ENCODE results near the gene TOX3.

Gene TOX3

DNA sequence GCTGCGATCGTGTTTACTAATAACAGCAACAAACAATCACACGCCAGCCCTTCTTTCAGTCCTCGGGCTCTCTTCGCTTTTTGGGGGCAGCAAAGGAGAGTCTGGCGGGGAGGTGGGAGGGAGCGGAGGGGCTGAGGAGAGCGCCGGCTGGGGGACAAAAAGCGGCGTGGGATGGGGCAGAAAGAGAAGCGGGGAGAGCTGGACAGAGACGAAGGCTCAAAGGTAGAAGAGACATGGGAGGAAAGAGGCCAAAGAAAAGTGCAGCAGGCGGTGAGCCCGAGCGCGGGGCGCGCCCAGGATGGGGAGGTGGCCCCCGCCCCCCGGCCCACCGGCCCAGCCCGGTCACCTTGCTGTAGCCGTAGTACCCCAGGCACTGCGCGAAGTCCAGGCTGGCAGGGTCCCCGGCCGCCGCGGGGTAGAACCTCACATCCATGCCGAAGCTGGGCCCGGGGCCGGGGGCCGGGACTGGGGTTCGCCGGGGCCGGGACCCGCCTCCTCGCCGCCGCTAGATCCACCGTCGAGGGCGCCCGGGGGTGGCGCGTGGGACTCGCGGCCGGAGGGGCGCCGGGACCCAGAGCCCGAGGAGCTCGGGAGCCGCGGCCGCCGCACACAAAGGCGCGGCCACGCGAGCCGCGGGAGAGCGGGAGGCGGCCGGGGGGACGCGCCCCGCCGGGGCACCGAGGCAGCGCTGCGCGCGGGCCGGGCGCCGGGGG is 496 bp downstream of the TOX3 start:
- H2BK15ac ChIP-seq (replicated peaks; ENCODE audit: low read depth) = peak overlapping the region; percentile 14
- H3K4me1 ChIP-seq (ENCODE audit: control insufficient read depth, low read depth, low read length) = peaks cover 2% of the 10 kb centered on the region
- peaks cover 5% of the 10 kb centered on the region for H3K27me3 ChIP-seq (ENCODE audit: insufficient read depth, low read length, poor library complexity)
- H2AK5ac ChIP-seq (ENCODE audit: low read length) = no peak overlapping the region
- no peak overlapping the region for H2BK5ac ChIP-seq (ENCODE audit: low read length)
- H3K27ac ChIP-seq (ENCODE audit: low read depth, low read length) = no peak overlapping the region
- H3K4me2 ChIP-seq (ENCODE audit: low read length) = peak overlapping the region; percentile 32
- H3K23ac ChIP-seq (ENCODE audit: low read length) = no peak overlapping the region
- H2BK120ac ChIP-seq (ENCODE audit: low read depth, low read length) = no peak overlapping the region
- peak overlapping the region; percentile 77 for H3K56ac ChIP-seq (ENCODE audit: low read length)
- H3K18ac ChIP-seq (ENCODE audit: low read length) = peak overlapping the region; percentile 51
- H4K8ac ChIP-seq (ENCODE audit: low read depth, low read length) = peak overlapping the region; percentile 89
- H4K5ac ChIP-seq (ENCODE audit: low read length) = no peak overlapping the region
- peak; percentile 68 for DNase-seq
- no peaks in the 10 kb centered on the region for H3K79me1 ChIP-seq (ENCODE audit: low read length)
- no CpG with 5 or more reads among the region's 79 CpGs for WGBS (ENCODE audit: extremely low coverage, insufficient coverage, low lambda C conversion rate)
- no peaks in the 10 kb centered on the region for H3K79me2 ChIP-seq (ENCODE audit: control insufficient read depth, insufficient read depth, low read length)
- peak overlapping the region; percentile 18 for H3K4ac ChIP-seq (ENCODE audit: low read depth, low read length)
- no peaks in the 10 kb centered on the region for H3K36me3 ChIP-seq (ENCODE audit: control insufficient read depth, insufficient read depth, low read length)
- peak overlapping the region; percentile 42 for H3K9ac ChIP-seq (ENCODE audit: low read length)
- peak overlapping the region; percentile 53 for H3K4me3 ChIP-seq (ENCODE audit: low read length)

DNA sequence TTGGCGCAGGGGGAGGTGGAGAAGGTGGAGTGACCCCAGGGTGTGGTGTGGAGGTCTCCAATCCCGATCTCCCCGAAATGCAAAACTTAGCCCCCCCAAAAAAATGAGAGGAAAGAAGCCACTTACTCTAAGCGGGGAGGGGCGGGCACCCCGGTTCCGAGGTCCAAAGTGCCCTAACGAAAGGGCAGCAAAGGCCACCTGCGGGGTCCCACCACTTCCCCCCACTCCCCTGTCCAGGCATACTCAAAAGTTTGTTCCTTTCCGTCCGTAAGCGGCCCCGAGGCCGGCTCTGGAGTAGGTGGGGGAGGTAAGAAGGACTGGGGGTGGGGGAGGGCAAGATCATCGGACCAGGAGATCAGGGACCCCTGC is 1.1 kb downstream of the TOX3 start:
- no peaks in the 10 kb centered on the region for H3K79me2 ChIP-seq (ENCODE audit: control insufficient read depth, insufficient read depth, low read length)
- no peak overlapping the region for H4K5ac ChIP-seq (ENCODE audit: low read length)
- peak overlapping the region; percentile 77 for H3K56ac ChIP-seq (ENCODE audit: low read length)
- peaks cover 2% of the 10 kb centered on the region for H3K4me1 ChIP-seq (ENCODE audit: control insufficient read depth, low read depth, low read length)
- H2AK5ac ChIP-seq (ENCODE audit: low read length) = no peak overlapping the region
- peak overlapping the region; percentile 32 for H3K4me2 ChIP-seq (ENCODE audit: low read length)
- no peaks in the 10 kb centered on the region for H3K79me1 ChIP-seq (ENCODE audit: low read length)
- no peak overlapping the region for H2BK120ac ChIP-seq (ENCODE audit: low read depth, low read length)
- no peak overlapping the region for H3K23ac ChIP-seq (ENCODE audit: low read length)
- H2BK5ac ChIP-seq (ENCODE audit: low read length) = no peak overlapping the region
- H3K36me3 ChIP-seq (ENCODE audit: control insufficient read depth, insufficient read depth, low read length) = no peaks in the 10 kb centered on the region
- H3K27ac ChIP-seq (ENCODE audit: low read depth, low read length) = no peak overlapping the region
- H4K8ac ChIP-seq (ENCODE audit: low read depth, low read length) = no peak overlapping the region
- peaks cover 5% of the 10 kb centered on the region for H3K27me3 ChIP-seq (ENCODE audit: insufficient read depth, low read length, poor library complexity)
- H3K4me3 ChIP-seq (ENCODE audit: low read length) = peak overlapping the region; percentile 53
- peak overlapping the region; percentile 43 for H3K18ac ChIP-seq (ENCODE audit: low read length)
- DNase-seq = no peak
- peak overlapping the region; percentile 42 for H3K9ac ChIP-seq (ENCODE audit: low read length)
- no peak overlapping the region for H3K4ac ChIP-seq (ENCODE audit: low read depth, low read length)
- H2BK15ac ChIP-seq (replicated peaks; ENCODE audit: low read depth) = no peak overlapping the region
- no CpG with 5 or more reads among the region's 15 CpGs for WGBS (ENCODE audit: extremely low coverage, insufficient coverage, low lambda C conversion rate)

- Histone ChIP-seq H3K36me3 (ENCODE audit: control insufficient read depth, insufficient read depth, low read length) (no peaks in the 10 kb centered on the region), H3K4ac (ENCODE audit: low read depth, low read length) (no peak overlapping the region), H3K9ac (ENCODE audit: low read length) (peak overlapping the region; percentile 42), H4K8ac (ENCODE audit: low read depth, low read length) (no peak overlapping the region), H2BK15ac (replicated peaks; ENCODE audit: low read depth) (no peak overlapping the region), H3K23ac (ENCODE audit: low read length) (no peak overlapping the region), H4K5ac (ENCODE audit: low read length) (no peak overlapping the region), H3K4me3 (ENCODE audit: low read length) (peak overlapping the region; percentile 53), H2BK120ac (ENCODE audit: low read depth, low read length) (no peak overlapping the region), H3K4me1 (ENCODE audit: control insufficient read depth, low read depth, low read length) (peaks cover 2% of the 10 kb centered on the region), H3K79me2 (ENCODE audit: control insufficient read depth, insufficient read depth, low read length) (no peaks in the 10 kb centered on the region), H2AK5ac (ENCODE audit: low read length) (no peak overlapping the region), H3K27me3 (ENCODE audit: insufficient read depth, low read length, poor library complexity) (peaks cover 5% of the 10 kb centered on the region), H3K56ac (ENCODE audit: low read length) (peak overlapping the region; percentile 26), H2BK5ac (ENCODE audit: low read length) (no peak overlapping the region), H3K4me2 (ENCODE audit: low read length) (peak overlapping the region; percentile 32), H3K18ac (ENCODE audit: low read length) (no peak overlapping the region), H3K79me1 (ENCODE audit: low read length) (no peaks in the 10 kb centered on the region), H3K27ac (ENCODE audit: low read depth, low read length) (no peak overlapping the region)
- WGBS (ENCODE audit: extremely low coverage, insufficient coverage, low lambda C conversion rate) = no CpG with 5 or more reads among the region's 36 CpGs
- DNase-seq = peak; percentile 67
Observed at GRCh38 chr16:52545222-52545897, 1.6 kb downstream of the TOX3 start.

- Histone ChIP-seq H2BK120ac (ENCODE audit: low read depth, low read length) (no peak overlapping the region), H3K23ac (ENCODE audit: low read length) (no peak overlapping the region), H2AK5ac (ENCODE audit: low read length) (no peak overlapping the region), H2BK5ac (ENCODE audit: low read length) (no peak overlapping the region), H4K8ac (ENCODE audit: low read depth, low read length) (no peak overlapping the region), H3K4ac (ENCODE audit: low read depth, low read length) (no peak overlapping the region), H3K4me1 (ENCODE audit: control insufficient read depth, low read depth, low read length) (peaks cover 2% of the 10 kb centered on the region), H3K18ac (ENCODE audit: low read length) (no peak overlapping the region), H3K4me3 (ENCODE audit: low read length) (no peak overlapping the region), H3K27me3 (ENCODE audit: insufficient read depth, low read length, poor library complexity) (peaks cover 5% of the 10 kb centered on the region), H3K56ac (ENCODE audit: low read length) (no peak overlapping the region), H4K5ac (ENCODE audit: low read length) (no peak overlapping the region), H3K36me3 (ENCODE audit: control insufficient read depth, insufficient read depth, low read length) (no peaks in the 10 kb centered on the region), H3K79me1 (ENCODE audit: low read length) (no peaks in the 10 kb centered on the region), H3K9ac (ENCODE audit: low read length) (no peak overlapping the region), H3K27ac (ENCODE audit: low read depth, low read length) (no peak overlapping the region), H2BK15ac (replicated peaks; ENCODE audit: low read depth) (no peak overlapping the region), H3K4me2 (ENCODE audit: low read length) (no peak overlapping the region), H3K79me2 (ENCODE audit: control insufficient read depth, insufficient read depth, low read length) (no peaks in the 10 kb centered on the region)
- WGBS (ENCODE audit: extremely low coverage, insufficient coverage, low lambda C conversion rate) = no CpG with 5 or more reads among the region's 2 CpGs
- no peak for DNase-seq
Observed at GRCh38 chr16:52544703-52545102, 2.2 kb downstream of the TOX3 start.

- no peak overlapping the region for H3K9ac ChIP-seq (ENCODE audit: low read length)
- H4K5ac ChIP-seq (ENCODE audit: low read length) = no peak overlapping the region
- H3K27me3 ChIP-seq (ENCODE audit: insufficient read depth, low read length, poor library complexity) = peaks cover 2% of the 10 kb centered on the region
- no peak for DNase-seq
- no peak overlapping the region for H3K23ac ChIP-seq (ENCODE audit: low read length)
- no peak overlapping the region for H2BK5ac ChIP-seq (ENCODE audit: low read length)
- H4K8ac ChIP-seq (ENCODE audit: low read depth, low read length) = no peak overlapping the region
- H3K27ac ChIP-seq (ENCODE audit: low read depth, low read length) = no peak overlapping the region
- no CpG with 5 or more reads among the region's 4 CpGs for WGBS (ENCODE audit: extremely low coverage, insufficient coverage, low lambda C conversion rate)
- H2BK15ac ChIP-seq (replicated peaks; ENCODE audit: low read depth) = no peak overlapping the region
- H3K36me3 ChIP-seq (ENCODE audit: control insufficient read depth, insufficient read depth, low read length) = no peaks in the 10 kb centered on the region
- no peak overlapping the region for H3K56ac ChIP-seq (ENCODE audit: low read length)
- no peaks in the 10 kb centered on the region for H3K79me1 ChIP-seq (ENCODE audit: low read length)
- H3K4ac ChIP-seq (ENCODE audit: low read depth, low read length) = no peak overlapping the region
- no peak overlapping the region for H2BK120ac ChIP-seq (ENCODE audit: low read depth, low read length)
- no peak overlapping the region for H3K4me3 ChIP-seq (ENCODE audit: low read length)
- no peak overlapping the region for H3K18ac ChIP-seq (ENCODE audit: low read length)
- no peaks in the 10 kb centered on the region for H3K4me1 ChIP-seq (ENCODE audit: control insufficient read depth, low read depth, low read length)
- no peak overlapping the region for H2AK5ac ChIP-seq (ENCODE audit: low read length)
- H3K79me2 ChIP-seq (ENCODE audit: control insufficient read depth, insufficient read depth, low read length) = no peaks in the 10 kb centered on the region
- H3K4me2 ChIP-seq (ENCODE audit: low read length) = no peak overlapping the region
Observed at GRCh38 chr16:52543654-52544053, 3.3 kb downstream of the TOX3 start.
